Measurements from ENCODE around the gene C15orf61. TPM values are rescaled to one million over a fixed set of nuclear protein-coding genes. Genes with fewer than 3 reads are reported as not detected.

The C15orf61 gene
- total RNA-seq, 1 donor from 2014 or later: 13.6 TPM

DNA sequence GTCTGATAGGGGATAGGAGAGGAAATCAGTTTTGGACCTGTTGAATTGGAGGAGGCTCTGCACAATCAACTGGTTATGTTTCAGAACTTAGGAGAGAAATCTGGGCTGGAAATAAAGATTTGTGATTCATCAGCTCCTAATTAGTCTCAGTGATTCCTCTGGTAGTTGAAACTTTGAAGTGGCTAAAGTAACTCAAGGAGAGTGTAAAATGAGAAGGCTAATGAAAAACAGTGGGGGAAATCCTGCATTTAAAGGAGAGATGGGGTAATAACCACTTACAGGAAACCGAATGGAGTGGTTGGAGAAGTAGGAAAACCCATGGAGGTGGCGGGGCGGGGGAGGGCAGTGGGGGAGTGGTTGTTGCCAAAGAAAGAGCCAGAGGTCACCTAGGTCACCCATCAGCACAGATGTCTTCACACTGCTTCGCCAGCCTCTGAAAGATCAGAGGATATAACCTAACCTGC is 54.1 kb downstream of the C15orf61 start:
- intact Hi-C loops (cut with micrococcal nuclease): no loop called here
- ATAC-seq: peak; percentile 34
- DNase-seq: no peak

DNA sequence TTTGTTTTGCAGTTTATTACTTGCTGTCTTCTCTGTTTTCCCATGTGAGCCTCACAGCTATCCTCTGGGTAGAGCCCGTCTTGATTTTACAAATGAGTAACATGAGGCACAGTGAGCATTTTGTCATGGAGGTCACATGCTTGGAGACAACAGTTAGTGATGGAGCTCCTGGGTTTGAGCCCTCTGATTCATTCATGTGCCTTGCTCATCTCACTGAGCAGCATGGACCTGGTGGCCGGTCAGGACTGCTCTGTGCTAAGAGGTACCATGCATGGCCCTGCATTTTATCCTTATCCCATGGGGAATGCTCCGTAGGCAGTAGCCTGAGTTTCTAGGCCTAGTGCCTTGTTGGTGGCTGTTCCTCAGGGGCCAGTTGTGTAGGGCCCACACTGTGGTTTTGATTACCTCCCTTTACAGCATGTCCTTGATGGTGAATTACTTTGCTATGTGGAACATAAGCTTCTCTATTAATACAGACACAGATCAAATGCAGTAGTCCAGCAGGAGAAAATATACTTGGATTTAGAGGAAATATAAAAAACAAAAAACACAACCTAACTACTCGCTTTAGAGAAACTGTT is 57.2 kb downstream of the C15orf61 start:
- DNase-seq (no peak), ATAC-seq (no peak)
- intact Hi-C loops (cut with micrococcal nuclease): no loop called here

DNA sequence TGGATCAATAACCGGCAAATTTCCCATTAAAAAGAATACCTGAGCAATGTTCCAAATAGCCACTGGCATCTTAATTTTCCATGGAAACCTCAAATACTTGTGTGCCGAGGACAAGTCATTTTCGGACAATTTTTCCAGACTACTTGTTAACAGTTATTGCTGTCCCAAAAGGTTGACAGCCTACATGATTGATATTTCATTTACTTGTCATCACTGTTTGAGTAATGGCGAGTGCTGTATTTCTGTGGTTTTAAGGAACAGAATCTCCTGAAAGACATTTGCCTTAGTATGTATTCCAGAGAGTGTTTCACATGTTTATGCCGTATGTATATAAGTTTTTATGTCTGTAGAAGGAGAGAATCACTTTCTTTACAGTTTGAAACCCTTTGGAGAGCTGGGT is 58.2 kb downstream of the C15orf61 start:
- ATAC-seq (no peak), DNase-seq (no peak)
- intact Hi-C loops (cut with micrococcal nuclease): no loop called here

Other genes starting within 250 kb of the C15orf61 start
- 22.0 TPM for gene MAP2K5, start 21.6 kb downstream of the C15orf61 start, total RNA-seq

All from left ventricle myocardium superior (tissue), 1 donor.